ENCODE results near the gene WDR46. TPM values are rescaled to one million over a fixed set of nuclear protein-coding genes. Genes with fewer than 3 reads are reported as not detected.

Gene WDR46
- total RNA-seq, 1 experiment from 2014 or later: 99.2 TPM

- Histone ChIP-seq H4K20me1 (ENCODE audit: control insufficient read depth, insufficient read depth, insufficient read length) (no peaks in the 10 kb centered on the region), H2BK12ac (ENCODE audit: insufficient read length, low read depth, low read length) (no peak overlapping the region), H3K9me3 (ENCODE audit: control insufficient read depth, low read depth, low read length) (no peaks in the 10 kb centered on the region), H3T11ph (ENCODE audit: low read length) (no peak overlapping the region), H3K4ac (ENCODE audit: low read depth, low read length) (no peak overlapping the region), H3K4me1 (ENCODE audit: insufficient read depth, low read length) (no peaks in the 10 kb centered on the region; the same call in 1 of the 2 replicates), H2BK15ac (ENCODE audit: low read depth, low read length) (no peak overlapping the region), H3K79me1 (ENCODE audit: insufficient read depth, low read depth, low read length, poor library complexity, severe bottlenecking) (no peaks in the 10 kb centered on the region), H3K4me2 (ENCODE audit: insufficient read depth, insufficient read length, low read length) (peak overlapping the region; percentile 77), H4K5ac (ENCODE audit: insufficient read length, low read depth, low read length) (no peak overlapping the region), H3K79me2 (ENCODE audit: insufficient read depth, low read length) (no peaks in the 10 kb centered on the region), H2BK5ac (ENCODE audit: insufficient read length, low read length) (no peak overlapping the region), H2BK20ac (ENCODE audit: low read depth, low read length, poor library complexity, severe bottlenecking) (no peak overlapping the region), H3K18ac (ENCODE audit: insufficient read length, low read depth, low read length) (no peak overlapping the region), H2AK5ac (ENCODE audit: insufficient read length, low read length) (no peak overlapping the region), H3K23me2 (ENCODE audit: insufficient read length, low read depth, low read length, poor library complexity, severe bottlenecking) (peaks cover 17% of the 10 kb centered on the region), H3K14ac (ENCODE audit: insufficient read depth, low read length) (no peak overlapping the region), H3K27ac (ENCODE audit: insufficient read length, low read depth, low read length) (no peak overlapping the region), H4K8ac (replicated peaks; ENCODE audit: insufficient read length, low read depth, low read length) (no peak overlapping the region), H3K23ac (ENCODE audit: insufficient read length, low read depth, low read length) (no peak overlapping the region), H3K56ac (ENCODE audit: insufficient read length, low read depth, low read length) (no peak overlapping the region), H4K91ac (ENCODE audit: insufficient read length, low read depth, low read length) (no peak overlapping the region), H2BK120ac (ENCODE audit: low read depth, low read length, poor library complexity, severe bottlenecking) (no peak overlapping the region), H3K27me3 (ENCODE audit: insufficient read depth, low read length) (no peaks in the 10 kb centered on the region; the same call in 1 of the 2 replicates), H3K9ac (ENCODE audit: extremely low read depth, insufficient read length, low read length) (peak overlapping the region; percentile 56), H2AFZ (ENCODE audit: low read length) (peak overlapping the region; percentile 66)
- WGBS (ENCODE audit: extremely low coverage, insufficient read length, low lambda C conversion rate): no CpG with 5 or more reads among the region's 28 CpGs
- Mint-ChIP-seq H3K4me1 (peaks cover 20 to 22% of the 10 kb centered on the region in 2 experiments), H3K36me3 (ENCODE audit: insufficient read depth in 1 of 3, low read depth in 3 of 3) (peaks cover 8 to 24% (median 20%) of the 10 kb centered on the region in 3 experiments; a peak in 6 of 7 replicates), H3K4me3 (peak overlapping the region; percentile 64 to 83), H3K27ac (peak overlapping the region in 1 of 3 experiments; percentile 40; a peak in 1 of 7 replicates), H3K9me3 (no peaks in the 10 kb centered on the region; a peak in 1 of 5 replicates), H3K27me3 (ENCODE audit: low read depth) (peaks cover 46% of the 10 kb centered on the region)
- DNase-seq: peak; percentile 90
- TF ChIP-seq, protein P1, sequence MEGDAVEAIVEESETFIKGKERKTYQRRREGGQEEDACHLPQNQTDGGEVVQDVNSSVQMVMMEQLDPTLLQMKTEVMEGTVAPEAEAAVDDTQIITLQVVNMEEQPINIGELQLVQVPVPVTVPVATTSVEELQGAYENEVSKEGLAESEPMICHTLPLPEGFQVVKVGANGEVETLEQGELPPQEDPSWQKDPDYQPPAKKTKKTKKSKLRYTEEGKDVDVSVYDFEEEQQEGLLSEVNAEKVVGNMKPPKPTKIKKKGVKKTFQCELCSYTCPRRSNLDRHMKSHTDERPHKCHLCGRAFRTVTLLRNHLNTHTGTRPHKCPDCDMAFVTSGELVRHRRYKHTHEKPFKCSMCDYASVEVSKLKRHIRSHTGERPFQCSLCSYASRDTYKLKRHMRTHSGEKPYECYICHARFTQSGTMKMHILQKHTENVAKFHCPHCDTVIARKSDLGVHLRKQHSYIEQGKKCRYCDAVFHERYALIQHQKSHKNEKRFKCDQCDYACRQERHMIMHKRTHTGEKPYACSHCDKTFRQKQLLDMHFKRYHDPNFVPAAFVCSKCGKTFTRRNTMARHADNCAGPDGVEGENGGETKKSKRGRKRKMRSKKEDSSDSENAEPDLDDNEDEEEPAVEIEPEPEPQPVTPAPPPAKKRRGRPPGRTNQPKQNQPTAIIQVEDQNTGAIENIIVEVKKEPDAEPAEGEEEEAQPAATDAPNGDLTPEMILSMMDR (conservative IDR thresholded peaks at IDR 0.05): peak; percentile 91
Measured at GRCh38 chr6:33247977-33248642, 40.9 kb downstream of the WDR46 start.

All from H9 (cell line).